Stimulated activated memory B cell treated with anti-CD40 and anti-IgM and Interleukin-4, amounts not matched to agents 10 μg/mL and 1 μg/mL and 100 μg/mL, for 72 hours (primary cell): ENCODE measurements around the gene PERCC1.
"Not testable (repeated sequence)": the region's sequence is repeated elsewhere in the genome, so short reads cannot be mapped to it uniquely, and the experiment has no call there.

Experiments
- ATAC-seq: fragments of 150-1000 bp; cut with Tn5 transposase; 2 replicates; pipeline ENCODE4 v1.10.0; 2021
- H3K27ac Mint-ChIP-seq: one replicate; pipeline ENCODE4 v1.8.0; 2022; ENCODE audit warnings: mild to moderate bottlenecking, mixed read lengths
- H3K27me3 Mint-ChIP-seq: one replicate; pipeline ENCODE4 v1.8.0; 2022; ENCODE audit warnings: mixed read lengths
- H3K36me3 Mint-ChIP-seq: one replicate; pipeline ENCODE4 v1.8.0; 2022; ENCODE audit warnings: mixed read lengths
- H3K4me1 Mint-ChIP-seq: one replicate; pipeline ENCODE4 v1.8.0; 2022; ENCODE audit warnings: mixed read lengths
- H3K4me3 Mint-ChIP-seq: one replicate; pipeline ENCODE4 v1.8.0; 2022; ENCODE audit warnings: mild to moderate bottlenecking, moderate library complexity, mixed read lengths
- H3K9me3 Mint-ChIP-seq: one replicate; pipeline ENCODE4 v1.8.0; 2022; ENCODE audit warnings: mixed read lengths

Gene PERCC1

DNA sequence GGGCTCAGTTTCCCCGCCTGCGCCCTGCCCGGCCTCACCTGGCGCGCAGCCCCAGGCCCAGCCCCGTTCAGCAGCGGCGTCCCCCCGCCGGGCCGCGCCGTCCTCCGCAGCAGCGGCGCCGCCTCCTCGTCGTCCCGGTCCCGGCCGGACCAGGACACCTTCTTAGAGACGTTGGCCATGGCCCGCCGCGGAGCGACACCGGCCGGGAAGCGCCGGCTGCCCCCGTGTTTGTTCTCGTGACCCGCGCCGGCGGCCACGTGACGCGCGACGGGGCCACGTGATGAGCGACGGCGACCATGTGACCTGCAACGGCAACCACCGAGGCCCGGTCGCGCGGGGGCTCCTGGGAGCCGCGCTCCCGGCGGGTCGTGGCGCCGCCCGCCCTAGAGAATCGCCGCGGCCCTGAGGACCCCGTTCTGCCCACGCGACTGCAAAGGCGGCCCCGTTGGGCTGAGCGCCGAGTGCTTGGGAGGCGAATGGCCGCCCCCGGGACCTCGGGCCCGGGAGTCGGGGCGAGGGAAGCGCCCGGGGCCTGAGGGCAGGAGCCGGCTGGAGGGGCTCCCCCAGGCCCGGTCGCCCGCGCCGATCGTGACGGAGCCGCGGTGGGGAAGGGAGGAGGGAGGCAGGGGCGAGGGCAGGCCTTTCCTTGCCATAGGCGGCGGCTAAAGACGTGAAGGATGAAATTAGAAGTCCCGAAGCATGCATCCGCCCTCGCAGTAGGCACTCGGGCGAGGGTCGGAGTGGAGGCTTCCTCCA is 44.1 kb downstream of the PERCC1 start, which contains the start of gene CLCN7:
Gene CLCN7, minus strand, starts transcription at position 233 of the 756 bp plus-strand sequence. Its CDS starts 54 bp downstream, at position 179.
- Mint-ChIP-seq H3K4me3 (peak within 1 kb of the TSS; percentile 89), H3K27ac (peak within 1 kb of the TSS; percentile 88), H3K9me3 (no peaks in the 10 kb centered on the region), H3K4me1 (peaks cover 49% of the 10 kb centered on the region), H3K27me3 (no peaks in the 10 kb centered on the region), H3K36me3 (no peaks in the 10 kb centered on the region)
- peak; percentile 93 for ATAC-seq

DNA sequence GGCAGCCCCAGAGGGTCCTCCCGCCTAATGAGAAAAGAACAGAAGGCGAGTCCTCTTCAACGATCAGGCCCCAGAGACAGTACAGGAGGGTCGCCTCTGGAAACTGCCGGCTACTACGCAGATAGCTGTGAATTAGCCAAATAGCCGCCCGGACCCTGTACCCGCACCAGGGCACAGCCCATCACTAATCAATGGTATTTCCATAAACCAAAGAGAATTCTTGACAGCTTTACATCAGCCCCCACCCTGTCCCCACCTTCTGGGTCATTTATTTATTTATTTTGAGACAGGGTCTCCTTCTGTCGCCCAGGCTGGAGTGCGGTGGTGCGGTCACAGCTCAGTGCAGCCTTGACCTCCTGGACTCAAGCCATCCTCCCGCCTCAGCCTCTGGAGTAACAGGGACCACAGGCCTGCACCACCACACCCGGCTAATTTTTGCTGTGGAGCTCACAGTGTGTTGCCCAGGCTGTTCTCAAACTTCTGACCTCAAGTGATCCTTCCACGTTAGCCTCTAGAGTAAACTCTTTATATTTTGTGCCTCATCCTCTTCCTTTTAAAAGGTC is 44.8 kb downstream of the PERCC1 start:
- Mint-ChIP-seq H3K27me3 (no peaks in the 10 kb centered on the region), H3K36me3 (no peaks in the 10 kb centered on the region), H3K4me3 (peak overlapping the region; percentile 89), H3K4me1 (peaks cover 45% of the 10 kb centered on the region), H3K27ac (peak overlapping the region; percentile 88), H3K9me3 (no peaks in the 10 kb centered on the region)
- ATAC-seq, result no peak

DNA sequence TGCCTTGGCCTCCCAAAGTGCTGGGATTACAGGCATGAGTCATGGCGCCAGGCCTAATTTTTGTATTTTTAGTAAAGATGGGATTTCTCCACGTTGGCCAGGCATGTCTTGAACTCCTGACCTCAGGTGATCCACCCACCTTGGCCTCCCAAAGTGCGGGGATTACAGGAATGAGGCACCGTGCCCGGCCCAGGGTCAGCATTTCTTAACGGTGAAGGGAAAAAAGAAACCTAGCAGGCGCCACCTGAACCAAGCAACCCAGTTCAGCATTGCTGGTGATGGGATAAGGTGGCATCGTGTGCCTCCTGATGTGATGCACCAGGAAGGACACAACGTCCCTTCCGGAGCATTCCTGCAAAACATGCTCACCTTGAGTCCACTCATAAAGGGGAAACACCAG is 46.2 kb downstream of the PERCC1 start:
- Mint-ChIP-seq H3K27ac (peak overlapping the region; percentile 88), H3K36me3 (no peaks in the 10 kb centered on the region), H3K9me3 (no peaks in the 10 kb centered on the region), H3K27me3 (no peaks in the 10 kb centered on the region), H3K4me3 (no peak overlapping the region), H3K4me1 (peaks cover 45% of the 10 kb centered on the region)
- ATAC-seq, result no peak

DNA sequence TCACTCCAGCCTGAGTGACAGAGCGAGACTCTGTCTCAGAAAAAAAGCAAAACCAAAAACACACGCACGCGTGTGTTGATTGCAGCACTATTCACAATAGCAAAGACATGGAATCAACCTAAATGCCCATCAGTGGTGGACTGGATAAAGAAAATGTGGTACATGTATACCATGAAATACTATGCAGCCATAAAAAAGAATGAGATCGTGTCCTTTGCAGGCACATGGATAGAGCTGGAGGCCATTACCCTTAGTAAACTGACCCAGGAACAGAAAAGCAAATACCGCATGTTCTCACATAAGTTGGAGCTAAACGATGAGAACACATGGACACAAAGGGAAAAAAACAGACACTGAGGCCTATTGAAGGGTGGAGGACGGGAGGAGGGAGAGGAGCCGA is 48.1 kb downstream of the PERCC1 start:
- H3K27me3 Mint-ChIP-seq, H3K4me3 Mint-ChIP-seq, H3K36me3 Mint-ChIP-seq, H3K9me3 Mint-ChIP-seq, ATAC-seq: not testable (repeated sequence)
- peaks cover 36% of the 10 kb centered on the region for H3K4me1 Mint-ChIP-seq
- peak overlapping the region; percentile 19 for H3K27ac Mint-ChIP-seq

DNA sequence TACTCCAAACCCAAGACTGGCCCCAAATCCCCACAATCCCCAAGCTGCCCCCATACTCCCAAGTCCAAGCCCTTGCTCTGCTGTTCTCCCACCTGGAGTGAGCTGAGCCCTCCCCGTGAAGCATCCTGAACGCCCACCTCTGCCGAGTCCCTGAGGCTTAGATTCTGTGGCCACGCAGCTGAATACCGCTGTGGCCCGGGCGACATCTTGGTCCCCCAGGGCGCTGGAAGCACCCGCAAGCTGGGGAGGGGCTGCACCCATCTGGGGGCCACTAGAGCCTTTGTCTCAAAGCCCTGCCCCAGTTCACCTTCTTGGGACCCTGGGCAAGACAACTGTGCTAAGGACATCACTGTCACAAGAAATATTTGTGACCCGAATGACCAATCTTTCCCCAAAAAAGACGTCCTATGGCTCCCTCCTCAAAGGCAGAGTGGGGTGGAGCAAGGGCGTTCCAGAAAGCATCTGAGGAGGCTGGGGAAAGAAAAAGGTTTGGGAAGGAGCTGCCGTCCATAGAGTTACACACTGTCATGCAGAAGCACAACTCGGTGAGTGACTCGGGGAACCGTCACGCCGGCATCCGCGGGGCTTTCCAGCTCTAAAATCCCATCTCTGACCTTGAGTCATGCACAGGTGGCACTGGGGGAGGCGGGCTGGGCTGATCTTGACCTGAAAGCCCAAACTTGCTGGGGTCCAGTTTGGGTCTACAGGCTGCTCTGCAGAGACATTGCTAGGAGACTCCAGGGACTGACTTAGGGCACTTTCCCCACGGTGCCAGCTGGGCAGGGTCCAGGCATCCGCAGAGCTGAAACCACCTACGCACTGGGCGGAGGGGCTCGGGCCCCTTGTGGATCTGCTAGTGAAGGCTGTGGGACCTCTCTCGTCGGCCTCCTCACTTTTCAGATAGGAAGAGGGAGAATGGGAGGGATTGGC is 51.3 kb downstream of the PERCC1 start:
- Mint-ChIP-seq H3K9me3 (no peaks in the 10 kb centered on the region), H3K27ac (peak overlapping the region; percentile 93), H3K4me1 (peaks cover 27% of the 10 kb centered on the region), H3K4me3 (no peak overlapping the region), H3K27me3 (no peaks in the 10 kb centered on the region), H3K36me3 (no peaks in the 10 kb centered on the region)
- ATAC-seq, result peak; percentile 58
